Measurements from ENCODE around the gene HERC5.
"Not testable (repeated sequence)": the region's sequence is repeated elsewhere in the genome, so short reads cannot be mapped to it uniquely, and the experiment has no call there.

Gene HERC5

GRCh38 chr4:88447371-88448095, 9.4 kb upstream of the HERC5 start:
- TF ChIP-seq CTCF (conservative IDR thresholded peaks at IDR 0.05; ENCODE audit: low read depth, low read length): no peak
- H3K4me3 ChIP-seq (ENCODE audit: low read length): no peak overlapping the region
- DNase-seq (ENCODE audit: low read depth): no peak

- not testable (repeated sequence) for DNase-seq (ENCODE audit: low read depth); H3K4me3 ChIP-seq (ENCODE audit: low read length)
Observed at GRCh38 chr4:88448211-88448765, 8.6 kb upstream of the HERC5 start.

- no peak overlapping the region for H3K4me3 ChIP-seq (ENCODE audit: low read length)
- TF ChIP-seq CTCF (conservative IDR thresholded peaks at IDR 0.05; ENCODE audit: low read depth, low read length): no peak
- DNase-seq (ENCODE audit: low read depth): no peak
Observed at GRCh38 chr4:88448889-88449288, 8.0 kb upstream of the HERC5 start.

GRCh38 chr4:88449290-88449689, 7.6 kb upstream of the HERC5 start:
- DNase-seq (ENCODE audit: low read depth): no peak
- no peak for TF ChIP-seq CTCF (conservative IDR thresholded peaks at IDR 0.05; ENCODE audit: low read depth, low read length)
- no peak overlapping the region for H3K4me3 ChIP-seq (ENCODE audit: low read length)

- no peak overlapping the region for H3K4me3 ChIP-seq (ENCODE audit: low read length)
- DNase-seq (ENCODE audit: low read depth): no peak
- TF ChIP-seq CTCF (conservative IDR thresholded peaks at IDR 0.05; ENCODE audit: low read depth, low read length): no peak
Observed at GRCh38 chr4:88451205-88451604, 5.7 kb upstream of the HERC5 start.

- no peak overlapping the region for H3K4me3 ChIP-seq (ENCODE audit: low read length)
- no peak for DNase-seq (ENCODE audit: low read depth)
- TF ChIP-seq CTCF (conservative IDR thresholded peaks at IDR 0.05; ENCODE audit: low read depth, low read length): no peak
Observed at GRCh38 chr4:88452912-88453311, 4.0 kb upstream of the HERC5 start.

GRCh38 chr4:88457307-88458103, 586 bp downstream of the HERC5 start:
- peak overlapping the region; percentile 57 for H3K4me3 ChIP-seq (ENCODE audit: low read length)
- no peak for TF ChIP-seq CTCF (conservative IDR thresholded peaks at IDR 0.05; ENCODE audit: low read depth, low read length)
- no peak for DNase-seq (ENCODE audit: low read depth)
